RPMI7951 (cell line): Measurements from ENCODE around the gene SMARCA4. TPM values are rescaled to one million over a fixed set of nuclear protein-coding genes. Genes with fewer than 3 reads are reported as not detected.

Source experiments
- DNase-seq: peaks from one replicate; pipeline ENCODE4 v3.0.0-alpha.2; 2012; ENCODE audit warnings: low read depth
- total RNA-seq: library from RNA; depleted of rRNA; stranded (reverse); fragments of >200 nt; shearing (Covaris generic); gene quantifications from 2 replicates; pipeline ENCODE4 v1.2.3, GENCODE V29; 2014; rRNA removed

SMARCA4 gene
- 59.4 and 72.9 TPM in 2 replicates for total RNA-seq

DNA sequence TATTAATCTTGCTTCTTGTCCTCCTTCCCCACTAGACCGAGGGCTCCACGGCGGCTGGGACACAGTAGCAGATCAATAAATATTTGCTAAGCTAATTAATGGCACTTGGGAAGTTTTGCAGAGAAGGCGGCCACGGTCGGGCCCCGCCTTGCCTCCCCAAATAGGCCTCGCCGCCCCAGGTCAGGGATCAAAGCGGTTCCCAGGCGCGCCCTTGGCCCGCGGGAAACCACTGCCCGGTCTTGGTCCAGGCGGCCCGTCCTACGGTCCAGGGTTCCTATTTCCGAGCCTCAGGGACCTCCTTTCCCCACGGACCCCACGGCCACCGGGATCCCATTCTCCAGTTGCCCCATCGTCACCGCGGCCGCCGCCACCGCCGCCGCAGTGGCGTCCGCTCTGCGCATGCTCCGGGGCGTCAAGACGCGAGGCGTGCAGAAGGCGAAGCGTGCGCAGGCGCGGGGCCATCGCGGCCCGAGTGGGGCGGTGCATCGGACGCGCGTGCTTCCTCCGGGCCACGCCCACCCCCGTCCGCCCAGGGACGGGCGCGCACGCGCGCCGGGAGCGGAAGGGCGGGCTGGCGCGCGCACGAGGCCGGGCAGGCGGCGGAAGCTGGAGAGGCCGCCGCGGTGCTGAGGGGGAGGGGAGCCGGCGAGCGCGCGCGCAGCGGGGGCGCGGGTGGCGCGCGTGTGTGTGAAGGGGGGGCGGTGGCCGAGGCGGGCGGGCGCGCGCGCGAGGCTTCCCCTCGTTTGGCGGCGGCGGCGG is at the start of gene SMARCA4:
Gene SMARCA4, plus strand, starts transcription at position 717 of the 759 bp plus-strand sequence. CDS start 23,122 bp downstream, outside the sequence.
- DNase-seq: peak; percentile 92

DNA sequence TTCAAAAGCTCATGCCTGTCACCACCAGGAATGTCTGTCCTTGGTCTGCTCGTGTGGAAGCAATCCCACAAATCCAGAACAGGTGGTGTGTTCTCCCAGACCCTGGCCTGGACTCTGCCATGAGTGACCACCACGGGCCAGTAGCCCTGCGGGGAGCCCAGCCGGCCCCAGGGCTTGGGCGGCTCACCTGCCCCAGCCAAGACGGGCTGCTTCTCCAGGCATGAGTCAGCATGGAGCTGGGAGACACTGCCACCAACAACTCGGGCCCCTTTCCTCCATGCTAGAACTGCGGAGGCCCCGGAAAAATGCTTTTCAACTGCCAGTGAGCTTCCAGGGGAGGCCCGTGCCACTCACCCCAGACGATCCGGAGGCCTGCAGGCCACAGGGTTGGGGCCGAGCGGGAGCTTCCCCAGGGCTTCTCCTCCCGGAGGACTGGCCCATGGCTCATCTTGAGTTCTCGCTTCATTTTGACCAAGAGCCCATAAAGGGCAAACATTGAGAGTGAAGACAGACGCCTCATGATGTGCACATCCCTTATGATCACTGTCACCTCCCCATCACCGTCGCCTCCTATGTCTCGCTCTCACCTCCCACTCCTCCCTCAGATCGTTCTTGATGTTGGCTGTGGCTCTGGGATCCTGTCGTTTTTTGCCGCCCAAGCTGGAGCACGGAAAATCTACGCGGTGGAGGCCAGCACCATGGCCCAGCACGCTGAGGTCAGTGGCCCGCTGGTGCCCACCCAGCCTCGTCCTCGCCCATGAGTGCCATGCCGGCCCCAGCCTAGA is 49.1 kb upstream of the SMARCA4 start:
- DNase-seq: peak; percentile 44

DNA sequence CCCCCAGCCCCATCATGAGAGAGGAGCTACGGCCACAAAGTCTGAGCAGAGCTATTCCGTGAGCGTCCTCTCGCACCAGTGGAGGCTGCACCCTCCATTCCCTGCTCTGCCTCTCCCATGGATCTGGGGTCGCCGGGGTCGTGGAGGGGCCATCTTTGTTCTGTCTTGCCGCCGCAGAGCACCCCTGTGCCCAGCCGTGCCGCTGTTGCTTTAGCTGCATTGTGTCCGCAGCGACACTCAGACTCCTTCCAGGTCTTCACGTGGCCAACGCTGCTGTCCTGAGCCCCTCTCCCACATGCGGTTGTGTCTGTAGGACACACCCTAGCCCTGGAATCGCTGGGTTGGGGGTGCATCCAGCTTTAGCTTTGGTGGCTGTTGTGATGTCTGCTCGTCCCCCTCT is 48.2 kb upstream of the SMARCA4 start:
- no peak for DNase-seq

DNA sequence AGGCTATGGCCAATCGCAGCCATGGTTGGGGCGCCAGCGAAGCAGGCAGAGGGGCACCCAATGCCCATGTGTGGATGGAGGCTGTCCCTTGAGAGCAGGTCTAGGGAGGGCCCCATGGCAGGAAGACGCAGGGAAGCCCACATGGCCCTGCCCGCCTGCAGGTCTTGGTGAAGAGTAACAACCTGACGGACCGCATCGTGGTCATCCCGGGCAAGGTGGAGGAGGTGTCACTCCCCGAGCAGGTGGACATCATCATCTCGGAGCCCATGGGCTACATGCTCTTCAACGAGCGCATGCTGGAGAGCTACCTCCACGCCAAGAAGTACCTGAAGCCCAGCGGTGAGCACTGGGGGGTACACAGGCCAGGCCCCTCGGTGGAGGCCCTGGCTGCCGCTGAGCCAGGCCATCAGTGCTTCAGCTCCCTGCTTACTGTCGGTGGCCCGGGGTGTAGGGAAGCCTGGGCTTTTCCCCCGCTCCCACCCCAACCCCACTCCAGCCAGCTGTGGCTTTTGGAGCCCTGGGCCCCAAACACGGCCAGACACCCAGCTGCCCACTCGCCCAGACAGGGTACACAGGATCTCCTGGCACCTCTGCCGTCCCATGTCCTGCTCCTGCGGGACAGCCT is 47.0 kb upstream of the SMARCA4 start:
- no peak for DNase-seq

GRCh38 chr19:10915130-10916091 is 45.4 kb upstream of the SMARCA4 start:
- peak; percentile 100 for DNase-seq

DNA sequence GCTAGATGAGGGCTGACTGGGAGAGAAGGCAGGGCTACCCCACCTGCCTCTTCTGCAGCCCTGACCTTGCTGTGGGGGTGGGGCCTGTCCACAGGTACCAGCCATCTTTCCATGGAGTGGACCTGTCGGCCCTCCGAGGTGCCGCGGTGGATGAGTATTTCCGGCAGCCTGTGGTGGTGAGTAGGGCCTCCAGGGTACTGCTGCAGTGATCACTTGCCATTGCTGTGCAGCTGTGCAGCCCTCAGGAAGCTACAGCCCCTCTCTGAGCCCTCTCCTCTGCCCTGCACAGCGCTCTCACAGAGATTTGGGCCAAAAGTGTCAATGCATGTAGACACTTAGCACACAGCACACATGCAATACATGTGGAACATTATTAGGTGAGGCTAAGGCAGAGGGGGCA is 44.2 kb upstream of the SMARCA4 start:
- DNase-seq: no peak

DNA sequence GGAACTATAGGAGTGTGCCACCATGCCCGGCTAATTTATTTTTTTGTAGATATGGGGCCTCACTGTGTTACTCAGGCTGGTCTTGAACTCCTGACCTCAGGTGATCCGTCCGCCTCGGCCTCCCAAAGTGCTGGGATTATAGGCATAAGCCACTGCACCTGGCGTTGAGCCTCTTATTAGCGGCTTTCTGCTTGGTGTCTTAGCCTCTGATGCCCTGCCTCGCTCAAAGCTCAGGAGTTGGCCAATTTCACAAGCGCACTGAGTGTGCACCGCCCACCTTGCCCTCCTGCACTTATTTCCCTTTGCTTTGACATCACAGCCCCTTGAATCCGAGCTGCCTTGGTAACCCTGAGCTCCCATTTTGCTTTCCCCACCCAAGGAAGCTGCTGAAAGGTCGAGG is 42.5 kb upstream of the SMARCA4 start:
- no peak for DNase-seq

DNA sequence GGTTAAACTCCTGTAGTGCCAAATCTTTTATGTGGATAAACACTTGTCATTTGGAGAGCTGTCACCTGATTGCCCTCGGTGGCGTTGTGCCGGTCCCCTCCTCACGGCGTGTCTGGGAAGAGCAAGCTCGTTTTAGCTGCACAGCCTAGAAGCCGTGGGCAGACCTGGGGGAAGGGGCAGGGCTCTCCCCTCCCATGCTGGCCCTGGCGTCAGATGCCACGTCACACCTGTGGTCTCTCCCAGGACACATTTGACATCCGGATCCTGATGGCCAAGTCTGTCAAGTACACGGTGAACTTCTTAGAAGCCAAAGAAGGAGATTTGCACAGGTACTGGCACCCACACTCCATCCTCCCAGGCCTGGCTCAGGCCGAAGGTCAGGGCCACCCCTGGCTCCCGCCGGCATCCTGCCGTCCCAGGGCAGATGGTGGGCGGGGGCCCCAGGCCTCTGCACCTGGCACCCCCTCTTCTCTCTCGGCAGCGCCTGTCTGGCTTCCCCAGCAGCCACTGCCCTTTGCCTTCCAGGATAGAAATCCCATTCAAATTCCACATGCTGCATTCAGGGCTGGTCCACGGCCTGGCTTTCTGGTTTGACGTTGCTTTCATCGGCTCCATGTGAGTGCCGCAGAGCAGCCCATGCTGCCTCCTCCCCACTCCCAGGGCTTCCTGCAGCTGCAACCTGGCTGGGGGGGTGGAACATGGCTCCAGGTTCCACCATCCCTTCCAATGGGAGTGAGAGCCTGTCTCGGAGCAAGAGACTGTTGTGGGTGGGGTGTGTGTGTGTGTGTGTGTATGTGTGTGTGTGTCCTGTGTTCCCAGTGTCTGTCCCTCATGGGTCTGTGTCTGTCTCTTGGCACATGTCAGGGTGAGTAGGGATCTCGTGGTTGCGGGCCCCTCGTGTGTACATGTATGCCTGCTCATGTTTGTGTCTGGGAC is 41.2 kb upstream of the SMARCA4 start:
- no peak for DNase-seq

- no peak for DNase-seq
Observed at GRCh38 chr19:10920288-10920655, 40.6 kb upstream of the SMARCA4 start.

GRCh38 chr19:10920781-10921180 is 40.0 kb upstream of the SMARCA4 start:
- DNase-seq: no peak

DNA sequence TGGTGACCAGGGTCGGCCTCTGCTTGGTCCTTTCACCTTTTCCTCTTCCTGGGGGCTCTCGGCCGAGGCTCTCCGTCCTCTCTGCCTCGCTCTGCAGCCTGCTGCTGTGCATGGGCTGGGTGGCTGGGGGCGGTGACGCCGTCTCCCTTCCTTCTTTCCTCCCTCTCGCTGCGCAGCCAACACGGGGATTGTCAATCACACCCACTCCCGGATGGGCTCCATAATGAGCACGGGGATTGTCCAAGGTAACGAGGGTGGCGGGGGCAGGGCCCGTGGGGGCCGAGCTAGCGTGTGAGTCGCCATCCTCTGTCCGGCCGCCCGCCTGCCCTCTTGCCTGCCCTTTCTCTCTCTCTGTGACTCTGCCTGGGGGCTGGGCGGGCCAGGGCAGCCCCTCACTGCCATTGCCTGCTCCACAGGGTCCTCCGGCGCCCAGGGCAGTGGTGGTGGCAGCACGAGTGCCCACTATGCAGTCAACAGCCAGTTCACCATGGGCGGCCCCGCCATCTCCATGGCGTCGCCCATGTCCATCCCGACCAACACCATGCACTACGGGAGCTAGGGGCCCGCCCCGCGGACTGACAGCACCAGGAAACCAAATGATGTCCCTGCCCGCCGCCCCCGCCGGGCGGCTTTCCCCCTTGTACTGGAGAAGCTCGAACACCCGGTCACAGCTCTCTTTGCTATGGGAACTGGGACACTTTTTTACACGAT is 39.5 kb upstream of the SMARCA4 start:
- no peak for DNase-seq

DNA sequence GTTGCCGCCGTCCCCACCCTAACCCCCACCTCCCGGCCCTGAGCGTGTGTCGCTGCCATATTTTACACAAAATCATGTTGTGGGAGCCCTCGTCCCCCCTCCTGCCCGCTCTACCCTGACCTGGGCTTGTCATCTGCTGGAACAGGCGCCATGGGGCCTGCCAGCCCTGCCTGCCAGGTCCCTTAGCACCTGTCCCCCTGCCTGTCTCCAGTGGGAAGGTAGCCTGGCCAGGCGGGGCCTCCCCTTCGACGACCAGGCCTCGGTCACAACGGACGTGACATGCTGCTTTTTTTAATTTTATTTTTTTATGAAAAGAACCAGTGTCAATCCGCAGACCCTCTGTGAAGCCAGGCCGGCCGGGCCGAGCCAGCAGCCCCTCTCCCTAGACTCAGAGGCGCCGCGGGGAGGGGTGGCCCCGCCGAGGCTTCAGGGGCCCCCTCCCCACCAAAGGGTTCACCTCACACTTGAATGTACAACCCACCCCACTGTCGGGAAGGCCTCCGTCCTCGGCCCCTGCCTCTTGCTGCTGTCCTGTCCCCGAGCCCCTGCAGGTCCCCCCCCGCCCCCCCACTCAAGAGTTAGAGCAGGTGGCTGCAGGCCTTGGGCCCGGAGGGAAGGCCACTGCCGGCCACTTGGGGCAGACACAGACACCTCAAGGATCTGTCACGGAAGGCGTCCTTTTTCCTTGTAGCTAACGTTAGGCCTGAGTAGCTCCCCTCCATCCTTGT is 38.8 kb upstream of the SMARCA4 start:
- DNase-seq: no peak

- DNase-seq: no peak
Observed at GRCh38 chr19:10922638-10923014, 38.2 kb upstream of the SMARCA4 start.

GRCh38 chr19:10923260-10924112 is 37.3 kb upstream of the SMARCA4 start:
- no peak for DNase-seq

- DNase-seq: no peak
Observed at GRCh38 chr19:10924597-10924996, 36.2 kb upstream of the SMARCA4 start.

DNA sequence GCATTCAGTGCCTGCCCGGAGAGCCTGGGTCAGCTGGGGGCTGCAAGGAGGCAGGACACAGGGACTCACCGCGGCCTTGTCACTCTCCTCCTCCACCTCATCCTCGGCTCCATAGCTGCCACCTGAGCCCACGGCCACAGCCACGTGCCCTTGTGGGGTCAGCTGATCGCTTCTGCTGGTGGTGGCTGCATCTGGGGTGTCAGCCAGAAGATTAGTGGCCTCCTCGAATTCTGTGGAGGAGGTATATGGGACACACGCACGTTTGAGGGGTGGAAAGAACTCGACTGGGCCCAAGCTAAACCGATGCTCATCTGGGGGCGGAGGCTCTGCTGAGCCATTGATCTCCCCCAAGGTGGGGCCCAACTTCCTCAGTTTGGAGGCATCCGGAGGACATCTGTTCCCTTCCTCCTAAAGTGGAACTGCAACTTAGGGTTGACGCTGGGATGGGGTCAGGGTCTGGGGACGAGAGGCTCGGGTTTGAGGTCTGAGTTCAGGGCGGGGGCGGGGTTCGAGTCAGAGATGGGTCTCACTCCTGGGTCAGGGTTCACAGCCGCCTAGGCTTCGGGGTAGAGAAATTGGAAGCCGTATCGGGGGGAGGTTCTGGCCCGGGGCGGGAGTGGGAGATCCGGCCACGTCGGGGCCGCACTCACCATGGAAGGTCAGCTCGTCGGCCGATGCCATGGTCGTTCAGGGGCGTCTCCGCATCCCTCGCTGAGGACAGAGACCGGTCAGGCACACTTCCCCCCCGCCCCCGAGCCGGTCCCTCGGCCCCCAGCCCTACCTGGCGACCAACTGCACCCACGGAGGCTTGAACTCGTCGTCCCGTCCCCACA is 32.9 kb upstream of the SMARCA4 start:
- DNase-seq: no peak
